HepG2 (cell line): ENCODE results near the gene TJAP1. TPM values are rescaled to one million over a fixed set of nuclear protein-coding genes. Genes with fewer than 3 reads are reported as not detected.

Experiments used
- CSRNP2 ChIP-seq: sonication (generic); formaldehyde crosslinking; conservative IDR thresholded peaks from 2 replicates; pipeline ENCODE4 v1.8.0; 2022; ENCODE audit warnings: low read depth, missing genetic modification reagents
- CTCF ChIP-seq: sonication (generic); formaldehyde crosslinking; IDR thresholded peaks from 2 replicates; pipeline ENCODE4 v1.5.0; 2020; ENCODE audit warnings: mild to moderate bottlenecking, missing genetic modification reagents, moderate library complexity
- ELK4 ChIP-seq: sonication (generic); formaldehyde crosslinking; IDR thresholded peaks from 2 replicates; pipeline ENCODE4 v1.9.0; 2021; ENCODE audit warnings: missing genetic modification reagents, borderline replicate concordance
- FLYWCH1 ChIP-seq: sonication (generic); formaldehyde crosslinking; IDR thresholded peaks from 2 replicates; pipeline ENCODE4 v1.8.1; 2023; ENCODE audit warnings: mild to moderate bottlenecking, missing genetic modification reagents
- GABPB1 ChIP-seq: IDR thresholded peaks from 2 replicates; pipeline ENCODE4 v1.6.1; 2016; ENCODE audit warnings: mild to moderate bottlenecking, missing genetic modification reagents, moderate library complexity, missing compliant biosample characterization
- GPN1 ChIP-seq: sonication (generic); formaldehyde crosslinking; IDR thresholded peaks from 2 replicates; pipeline ENCODE4 v1.5.1; 2020; ENCODE audit warnings: missing genetic modification reagents, borderline replicate concordance
- KDM2A ChIP-seq: sonication (generic); formaldehyde crosslinking; IDR thresholded peaks from 2 replicates; pipeline ENCODE4 v1.4.0; 2020; ENCODE audit warnings: low read depth, missing genetic modification reagents, borderline replicate concordance
- MBNL3 ChIP-seq: fragments of 250-450 bp; sonication (Bioruptor Pico); conservative IDR thresholded peaks from 2 replicates; pipeline ENCODE4 v1.8.0; 2022; ENCODE audit warnings: mild to moderate bottlenecking, inconsistent platforms
- SOX6 ChIP-seq, 2 experiments: fragments of 450-650 bp in 1 of 2; sonication (generic) in 1 of 2; formaldehyde crosslinking in 1 of 2; IDR thresholded peaks; 2 replicates each; pipeline versions ENCODE4 v1.4.0 to v1.6.1; 2017 to 2020; ENCODE audit warnings: antibody characterized with exemption in 1 of 2, mild to moderate bottlenecking in 1 of 2, missing genetic modification reagents in 1 of 2
- TMF1 ChIP-seq: sonication (generic); formaldehyde crosslinking; IDR thresholded peaks from 2 replicates; pipeline ENCODE4 v1.8.1; 2022; ENCODE audit warnings: low read depth, missing genetic modification reagents
- TOE1 ChIP-seq: sonication (generic); formaldehyde crosslinking; IDR thresholded peaks from 2 replicates; pipeline ENCODE4 v1.4.0; 2020; ENCODE audit warnings: mild to moderate bottlenecking, missing genetic modification reagents
- ZFP82 ChIP-seq: sonication (generic); formaldehyde crosslinking; IDR thresholded peaks from 2 replicates; pipeline ENCODE4 v1.5.1; 2020; ENCODE audit warnings: mild to moderate bottlenecking, missing genetic modification reagents, borderline replicate concordance
- ZNF121 ChIP-seq: sonication (generic); formaldehyde crosslinking; IDR thresholded peaks from 2 replicates; pipeline ENCODE4 v1.5.0; 2020; ENCODE audit warnings: mild to moderate bottlenecking, missing genetic modification reagents
- ZNF275 ChIP-seq: sonication (generic); formaldehyde crosslinking; IDR thresholded peaks from 2 replicates; pipeline ENCODE4 v1.8.0; 2022; ENCODE audit warnings: missing genetic modification reagents, mild to moderate bottlenecking, inconsistent platforms, borderline replicate concordance
- ZNF512B ChIP-seq: sonication (generic); formaldehyde crosslinking; IDR thresholded peaks from 2 replicates; pipeline ENCODE4 v1.5.1; 2020; ENCODE audit warnings: missing genetic modification reagents, mild to moderate bottlenecking, borderline replicate concordance
- ZNF546 ChIP-seq: sonication (generic); formaldehyde crosslinking; conservative IDR thresholded peaks from 2 replicates; pipeline ENCODE4 v1.8.1; 2023; ENCODE audit warnings: mild to moderate bottlenecking, missing genetic modification reagents
- ZNF839 ChIP-seq: sonication (generic); formaldehyde crosslinking; IDR thresholded peaks from 2 replicates; pipeline ENCODE4 v1.4.0; 2020; ENCODE audit warnings: missing genetic modification reagents, mild to moderate bottlenecking, borderline replicate concordance
- ZSCAN25 ChIP-seq: sonication (generic); formaldehyde crosslinking; IDR thresholded peaks from 2 replicates; pipeline ENCODE4 v1.8.0; 2022; ENCODE audit warnings: mild to moderate bottlenecking, missing genetic modification reagents
- polyA plus RNA-seq, 8 experiments: library from polyadenylated mRNA; depleted of rRNA in 3 of 8; stranded (reverse) in 7 of 8; unstranded in 1 of 8; fragments of >200 nt; fragmentation: Illumina TruSeq in 4 of 8; extraction: Trizol in 4 of 8; gene quantifications; 2 replicates each; pipeline versions ENCODE4 v1.2.1 to v1.2.3, GENCODE V29; 2011 to 2016; ENCODE audit warnings: low read depth in 4 of 8, missing spikeins in 1 of 8, mixed read lengths in 1 of 8; ENCODE audit not compliant: insufficient read depth in 1 of 8
- total RNA-seq, 5 experiments: library from RNA; depleted of rRNA; stranded (reverse); fragments of >200 nt; fragmentation: Illumina TruSeq; extraction: Trizol; gene quantifications; 2 replicates each; pipeline ENCODE4 v1.2.3, GENCODE V29; 2016; ENCODE audit warnings: low read depth in 1 of 5

Gene TJAP1
- total and polyA plus RNA-seq, 2 of the 13 experiments (the other 11 are each of a cell fraction or from before 2014, with no cell fraction given), result 15.7 to 41.6 TPM

GRCh38 chr6:43455531-43456428, 21.6 kb upstream of the TJAP1 start, which contains the start of gene DLK2 (continued):
- 0 out of 2 replicates have a peak, but pooled peaks have one; percentile 54 for TF ChIP-seq ZNF275 (CRISPR knock-in tag)
- TF ChIP-seq TOE1, result no peak
- no peak for TF ChIP-seq CSRNP2 (CRISPR knock-in tag)
- TF ChIP-seq ZSCAN25 (CRISPR knock-in tag), result 0 out of 2 replicates have a peak, but pooled peaks have one; percentile 21
- TF ChIP-seq SOX6 (IDR thresholded peaks at IDR 0.05), result no peak
- TF ChIP-seq SOX6 (CRISPR knock-in tag; IDR thresholded peaks at IDR 0.05), result no peak
- no peak for TF ChIP-seq ZNF546 (CRISPR knock-in tag)
- TF ChIP-seq MBNL3 (CRISPR knock-in tag), result no peak
- TF ChIP-seq KDM2A (CRISPR knock-in tag), result peak; percentile 94
- no peak for TF ChIP-seq ZFP82 (CRISPR knock-in tag)
- no peak for TF ChIP-seq TMF1 (CRISPR knock-in tag)
- no peak for TF ChIP-seq GPN1 (CRISPR knock-in tag)
- TF ChIP-seq CTCF (CRISPR knock-in tag), result peak; percentile 29; the same call in 1 of the 2 replicates
- no peak for TF ChIP-seq FLYWCH1 (CRISPR knock-in tag)
- TF ChIP-seq ZNF121 (CRISPR knock-in tag), result no peak
- no peak for TF ChIP-seq ELK4 (CRISPR knock-in tag)
- TF ChIP-seq ZNF512B (CRISPR knock-in tag), result peak; percentile 30; the same call in 1 of the 2 replicates
- TF ChIP-seq ZNF839 (CRISPR knock-in tag), result 0 out of 2 replicates have a peak, but pooled peaks have one; percentile 42
- peak; percentile 16; the same call in 1 of the 2 replicates for TF ChIP-seq GABPB1 (CRISPR knock-in tag)
